Measurements from ENCODE around the gene VAMP2.

- TF ChIP-seq CTCF (IDR thresholded peaks at IDR 0.05) = no peak
- no peak for TF ChIP-seq EZH2 (IDR thresholded peaks at IDR 0.05; ENCODE audit: borderline replicate concordance, insufficient read depth, low read depth, low read length, poor library complexity, severe bottlenecking)
These were observed 51.8 kb downstream of the VAMP2 start for GRCh38 chr17:8110907-8111306.

Measured in B cell (primary cell).